Smooth muscle cell of the brain vasculature (primary cell): ENCODE measurements around the gene HOXB3.

Source experiments
- DNase-seq: peaks from one replicate; pipeline ENCODE4 v3.0.0-alpha.2; 2012; ENCODE audit warnings: low read depth, low spot score

HOXB3 gene

GRCh38 chr17:48586355-48587258 lies 3.4 kb downstream of the HOXB3 start:
- no peak for DNase-seq

- no peak for DNase-seq
Observed at GRCh38 chr17:48584223-48584741, 5.8 kb downstream of the HOXB3 start.

GRCh38 chr17:48583708-48584222 lies 6.3 kb downstream of the HOXB3 start:
- DNase-seq, result no peak

- DNase-seq, result no peak
Observed at GRCh38 chr17:48582750-48583069, 7.3 kb downstream of the HOXB3 start.

- DNase-seq, result no peak
Observed at GRCh38 chr17:48579760-48580554, 10.1 kb downstream of the HOXB3 start.

GRCh38 chr17:48579471-48579759 lies 10.6 kb downstream of the HOXB3 start:
- no peak for DNase-seq

- DNase-seq, result no peak
Observed at GRCh38 chr17:48578616-48579470, 11.2 kb downstream of the HOXB3 start.

GRCh38 chr17:48577946-48578615 lies 12.0 kb downstream of the HOXB3 start, which contains the start of gene HOXB4:
Gene HOXB4 (minus strand): TSS chr17:48578350. CDS start chr17:48578319, 31 bp downstream.
- DNase-seq, result no peak

GRCh38 chr17:48577330-48577945 lies 12.6 kb downstream of the HOXB3 start:
- DNase-seq, result no peak

- no peak for DNase-seq
Observed at GRCh38 chr17:48576479-48577309, 13.3 kb downstream of the HOXB3 start.

GRCh38 chr17:48575673-48576478 lies 14.2 kb downstream of the HOXB3 start:
- DNase-seq, result no peak

- no peak for DNase-seq
Observed at GRCh38 chr17:48575066-48575582, 14.9 kb downstream of the HOXB3 start.

- DNase-seq, result no peak
Observed at GRCh38 chr17:48574505-48575065, 15.5 kb downstream of the HOXB3 start.

- DNase-seq, result no peak
Observed at GRCh38 chr17:48571826-48572417, 18.1 kb downstream of the HOXB3 start.

- DNase-seq, result no peak
Observed at GRCh38 chr17:48571024-48571818, 18.8 kb downstream of the HOXB3 start.

GRCh38 chr17:48570325-48571023 lies 19.6 kb downstream of the HOXB3 start:
- no peak for DNase-seq
